HEK293T (cell line): Measurements from ENCODE around the gene FGF21.

Source experiments
- FOXK2 ChIP-seq: fragments of 450-650 bp; IDR thresholded peaks from 2 replicates; pipeline ENCODE4 v1.6.1; 2016; ENCODE audit warnings: mild to moderate bottlenecking
- SP1 ChIP-seq: fragments of 450-650 bp; IDR thresholded peaks from 2 replicates; pipeline ENCODE4 v1.6.1; 2017
- TARDBP ChIP-seq: fragments of 450-650 bp; IDR thresholded peaks from 2 replicates; pipeline ENCODE4 v1.6.1; 2016

GRCh38 chr19:48795055-48795684 lies 39.8 kb downstream of the FGF21 start:
- TF ChIP-seq FOXK2: no peak
- TF ChIP-seq TARDBP: no peak
- no peak for TF ChIP-seq SP1
